SU-DHL-6 (cell line): ENCODE results near the gene IGF2BP3.

Experiments used
- H2AFZ ChIP-seq: fragments of 200-600 bp; sonication (generic); 2 replicates; pipeline ENCODE4 v1.6.1; 2014; ENCODE audit warnings: low read depth, mild to moderate bottlenecking, moderate library complexity, mixed read lengths, antibody characterized with exemption, low read length; ENCODE audit not compliant: severe bottlenecking
- H3F3A ChIP-seq: fragments of 200-600 bp; shearing (Covaris generic); 2 replicates; pipeline ENCODE4 v1.6.0; 2016; ENCODE audit warnings: antibody characterized with exemption, mild to moderate bottlenecking; ENCODE audit not compliant: insufficient read depth
- H3K27ac ChIP-seq: fragments of 200-600 bp; sonication (generic); 2 replicates; pipeline ENCODE4 v1.5.1; 2016; ENCODE audit warnings: low read depth, mild to moderate bottlenecking, low read length, moderate library complexity, mixed read lengths
- H3K27me3 ChIP-seq: fragments of 200-600 bp; sonication (generic), shearing (Covaris generic); 2 replicates; pipeline ENCODE4 v1.6.0; 2014; ENCODE audit warnings: mild to moderate bottlenecking, low read length
- H3K36me3 ChIP-seq: fragments of 200-600 bp; sonication (generic); 2 replicates; pipeline ENCODE4 v1.6.1; 2014; ENCODE audit warnings: mild to moderate bottlenecking, low read length, mixed read lengths
- H3K4me2 ChIP-seq: fragments of 300-600, 200-600 bp; shearing (Covaris generic), sonication (generic); 2 replicates; pipeline ENCODE4 v1.6.0; 2014; ENCODE audit warnings: low read length, low read depth, mild to moderate bottlenecking; ENCODE audit not compliant: poor library complexity, severe bottlenecking
- H3K4me3 ChIP-seq: fragments of 200-600 bp; sonication (generic); 2 replicates; pipeline ENCODE4 v1.5.1; 2014; ENCODE audit warnings: antibody characterized with exemption, low read length, mild to moderate bottlenecking, mixed read lengths; ENCODE audit not compliant: insufficient read depth, poor library complexity, severe bottlenecking
- H3K79me2 ChIP-seq: fragments of 200-600 bp; sonication (generic); 2 replicates; pipeline ENCODE4 v1.6.1; 2014; ENCODE audit warnings: mild to moderate bottlenecking, low read length, moderate library complexity; ENCODE audit not compliant: insufficient read depth
- H3K9ac ChIP-seq: fragments of 200-600 bp; sonication (generic); 2 replicates; pipeline ENCODE4 v1.7.0; 2014; ENCODE audit warnings: mild to moderate bottlenecking, low read length
- H3K9me2 ChIP-seq: fragments of 200-600 bp; sonication (generic); replicated peaks from 2 replicates; pipeline ENCODE4 v1.6.1; 2014; ENCODE audit warnings: low read length; ENCODE audit not compliant: insufficient read depth
- H3K9me3 ChIP-seq: fragments of 200-600 bp; sonication (generic); 2 replicates; pipeline ENCODE4 v1.6.1; 2014; ENCODE audit warnings: low read length, mixed read lengths; ENCODE audit not compliant: insufficient read depth
- H4K20me1 ChIP-seq: fragments of 200-600 bp; sonication (generic); 2 replicates; pipeline ENCODE4 v1.6.1; 2014; ENCODE audit warnings: low read depth, mild to moderate bottlenecking, antibody characterized with exemption, low read length, moderate library complexity, mixed read lengths
- CTCF ChIP-seq: fragments of 200-600 bp; sonication (generic); IDR thresholded peaks from one replicate; pipeline ENCODE4 v1.5.1; 2017; ENCODE audit warnings: antibody characterized with exemption, mild to moderate bottlenecking, low read length, moderate library complexity; ENCODE audit not compliant: insufficient read depth, poor library complexity, severe bottlenecking
- EZH2phosphoT487 ChIP-seq: fragments of 200-600 bp; sonication (generic), shearing (Covaris generic); conservative IDR thresholded peaks from 2 replicates; pipeline ENCODE4 v1.6.1; 2018; ENCODE audit warnings: mild to moderate bottlenecking, antibody characterized with exemption, low read length, moderate library complexity, mixed read lengths

The IGF2BP3 gene

GRCh38 chr7:23462846-23463245 lies 7.4 kb downstream of the IGF2BP3 start:
- Histone ChIP-seq H3K9me2 (no peaks in the 10 kb centered on the region), H3K36me3 (peaks cover 27% of the 10 kb centered on the region), H3F3A (peaks cover 24% of the 10 kb centered on the region), H3K9ac (peak overlapping the region; percentile 31; the same call in 1 of the 2 replicates), H3K27me3 (no peaks in the 10 kb centered on the region), H2AFZ (no peak overlapping the region), H4K20me1 (peaks cover 43% of the 10 kb centered on the region; the same call in 1 of the 2 replicates), H3K27ac (peak overlapping the region; percentile 48; the same call in 1 of the 2 replicates), H3K9me3 (no peaks in the 10 kb centered on the region), H3K79me2 (peaks cover 100% of the 10 kb centered on the region), H3K4me3 (no peak overlapping the region), H3K4me2 (peak overlapping the region; percentile 100)
- TF ChIP-seq EZH2phosphoT487 (no peak), CTCF (no peak)

GRCh38 chr7:23458044-23458443 lies 12.2 kb downstream of the IGF2BP3 start:
- Histone ChIP-seq H3K27ac (no peak overlapping the region), H3K36me3 (peaks cover 21% of the 10 kb centered on the region), H3K79me2 (peaks cover 100% of the 10 kb centered on the region)

GRCh38 chr7:23456093-23456492 lies 14.2 kb downstream of the IGF2BP3 start:
- H3K4me2 ChIP-seq: no peak overlapping the region
- peaks cover 19% of the 10 kb centered on the region for H3K36me3 ChIP-seq

More at GRCh38 chr7:23458044-23458443, 12.2 kb downstream of the IGF2BP3 start:
- H3K4me2 ChIP-seq: no peak overlapping the region
- no peak for TF ChIP-seq EZH2phosphoT487
- TF ChIP-seq CTCF: no peak
- H4K20me1 ChIP-seq: peaks cover 64% of the 10 kb centered on the region
- H3K27me3 ChIP-seq: no peaks in the 10 kb centered on the region
- no peak overlapping the region for H3K4me3 ChIP-seq
- no peaks in the 10 kb centered on the region for H3K9me2 ChIP-seq
- peaks cover 24% of the 10 kb centered on the region for H3F3A ChIP-seq
- no peaks in the 10 kb centered on the region for H3K9me3 ChIP-seq
- no peak overlapping the region for H3K9ac ChIP-seq
- H2AFZ ChIP-seq: no peak overlapping the region

More at GRCh38 chr7:23456093-23456492, 14.2 kb downstream of the IGF2BP3 start:
- peaks cover 55% of the 10 kb centered on the region for H4K20me1 ChIP-seq
- H3F3A ChIP-seq: peaks cover 23% of the 10 kb centered on the region
- no peaks in the 10 kb centered on the region for H3K9me2 ChIP-seq
- H3K27ac ChIP-seq: no peak overlapping the region
- no peak overlapping the region for H2AFZ ChIP-seq
- no peaks in the 10 kb centered on the region for H3K27me3 ChIP-seq
- no peaks in the 10 kb centered on the region for H3K9me3 ChIP-seq
- no peak for TF ChIP-seq EZH2phosphoT487
- no peak for TF ChIP-seq CTCF
- no peak overlapping the region for H3K9ac ChIP-seq
- no peak overlapping the region for H3K4me3 ChIP-seq
- peaks cover 99% of the 10 kb centered on the region for H3K79me2 ChIP-seq
